Measurements from ENCODE around the gene SGIP1.
"Not testable (repeated sequence)": the region's sequence is repeated elsewhere in the genome, so short reads cannot be mapped to it uniquely, and the experiment has no call there.

The SGIP1 gene

DNA sequence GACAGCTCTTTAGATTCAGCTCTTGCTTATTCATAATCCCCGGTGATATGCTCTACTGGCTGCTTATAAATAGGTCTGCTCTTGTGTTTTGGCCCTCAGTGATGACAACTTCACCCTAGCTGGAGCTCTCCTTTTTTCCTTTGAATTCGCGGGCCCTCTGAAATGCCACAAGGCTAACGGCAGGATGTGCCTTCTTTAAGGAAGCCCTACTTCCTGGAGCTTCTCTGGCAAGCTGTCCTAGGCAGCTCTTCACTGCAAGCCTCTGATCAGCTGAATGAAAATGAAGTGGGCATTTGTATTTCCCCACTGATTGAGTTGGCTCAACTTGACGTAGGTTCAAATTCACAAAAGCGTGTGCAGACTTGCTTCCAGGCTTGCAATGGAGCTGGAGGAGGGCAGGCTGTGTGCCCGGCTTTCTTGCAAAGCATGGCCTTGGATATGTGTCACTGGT, 22.2 kb downstream of the SGIP1 start:
- no peak for DNase-seq

GRCh38 chr1:66557157-66557556, 23.2 kb downstream of the SGIP1 start:
- no peak for DNase-seq

DNA sequence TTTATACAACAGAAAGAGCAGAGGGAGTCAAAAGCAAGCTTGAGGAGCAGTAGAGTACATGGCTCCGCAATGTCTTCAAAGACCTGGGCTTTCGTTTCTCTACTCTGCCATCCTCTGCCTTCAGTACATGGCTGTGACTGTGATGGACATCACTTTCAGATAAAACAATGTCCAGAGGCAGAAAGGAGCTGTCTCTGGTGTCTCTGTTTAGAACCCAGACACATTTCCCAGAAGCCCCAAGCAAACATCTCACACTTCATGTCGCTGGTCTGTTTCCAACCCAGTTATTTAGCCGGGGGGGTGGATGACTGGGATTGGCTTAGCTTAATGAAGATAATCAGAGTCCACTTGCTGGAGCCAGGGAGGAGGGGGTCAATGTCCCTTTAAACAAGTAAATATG, 25.6 kb downstream of the SGIP1 start:
- DNase-seq, result no peak

DNA sequence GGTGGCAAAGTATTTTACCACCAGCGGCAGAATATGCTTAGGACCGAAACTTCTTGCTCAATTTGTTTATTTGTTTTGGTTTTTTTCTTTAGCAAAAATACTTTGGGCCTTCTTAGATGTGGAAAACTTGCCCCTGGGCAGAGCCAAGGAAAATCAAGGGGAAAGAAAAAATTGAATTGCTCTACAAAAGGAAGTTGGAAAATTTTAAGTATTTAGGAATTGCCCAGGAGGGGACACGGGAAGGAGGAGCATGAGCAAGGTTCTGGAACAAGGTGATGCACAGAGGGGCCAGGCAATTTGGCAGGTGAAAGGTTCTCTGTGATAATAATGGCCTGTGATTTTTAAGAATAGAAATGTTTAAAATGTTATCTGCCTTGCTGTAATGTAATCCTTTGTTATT, 28.6 kb downstream of the SGIP1 start:
- DNase-seq, result no peak

DNA sequence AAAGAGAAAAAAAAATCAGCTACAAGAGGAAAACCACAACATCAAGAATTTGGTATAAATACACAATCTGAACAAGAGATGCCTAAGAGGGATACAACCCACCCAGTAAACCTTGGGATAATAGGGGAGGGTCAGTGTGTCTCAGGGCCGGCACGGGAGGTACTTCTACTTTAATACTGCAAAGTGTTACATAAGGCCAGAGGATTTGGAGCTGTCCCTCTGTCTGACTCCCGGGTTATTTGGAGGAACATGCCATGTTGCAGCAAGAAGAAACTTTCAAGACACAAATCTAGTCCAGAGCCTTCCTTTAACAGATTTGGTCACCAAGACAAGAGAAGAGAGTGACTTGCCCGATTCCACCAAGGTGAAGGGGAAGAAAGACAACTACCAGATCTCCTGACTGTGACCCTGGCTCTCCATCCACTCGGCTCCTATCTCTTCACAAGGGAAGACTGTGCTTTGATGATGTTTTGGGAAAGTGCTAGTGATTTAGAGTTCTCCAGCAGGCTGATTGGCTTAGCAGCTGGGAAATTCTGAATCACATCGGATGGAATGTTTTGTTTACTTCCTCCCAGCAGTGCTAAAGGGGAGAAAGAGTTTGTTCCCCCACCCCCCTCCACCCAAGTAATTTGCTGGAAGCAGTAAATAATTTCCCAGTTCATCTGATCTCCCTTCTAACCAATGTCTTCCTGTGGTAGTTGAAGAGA, 29.3 kb downstream of the SGIP1 start:
- no peak for DNase-seq

GRCh38 chr1:66563941-66564630, 30.1 kb downstream of the SGIP1 start:
- no peak for DNase-seq

- no peak for DNase-seq
These were observed 36.2 kb downstream of the SGIP1 start for GRCh38 chr1:66570196-66570595.

GRCh38 chr1:66571789-66572188, 37.8 kb downstream of the SGIP1 start:
- DNase-seq, result no peak

- no peak for DNase-seq
These were observed 41.8 kb downstream of the SGIP1 start for GRCh38 chr1:66575739-66576138.

GRCh38 chr1:66576645-66577044, 42.7 kb downstream of the SGIP1 start:
- no peak for DNase-seq

DNA sequence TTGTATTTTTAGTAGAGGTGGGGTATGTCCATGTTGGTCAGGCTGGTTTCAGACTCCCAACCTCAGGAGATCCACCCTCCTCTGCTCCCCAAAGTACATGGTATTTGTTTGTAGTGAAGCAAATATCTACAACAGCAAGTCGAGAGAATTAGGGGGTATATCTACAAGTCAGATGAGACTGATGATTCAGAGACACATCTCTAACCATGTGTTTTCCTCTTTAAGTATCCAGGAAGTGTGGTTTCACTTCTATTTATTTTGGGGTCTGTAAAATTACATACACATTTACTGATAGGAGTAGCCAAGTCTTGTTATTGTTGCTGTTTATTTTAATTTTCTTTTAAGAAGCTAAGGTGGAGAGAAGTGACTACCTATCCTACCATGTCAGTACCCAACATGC, 44.9 kb downstream of the SGIP1 start:
- no peak for DNase-seq

- no peak for DNase-seq
These were observed 46.1 kb downstream of the SGIP1 start for GRCh38 chr1:66580081-66580480.

GRCh38 chr1:66583021-66583420, 49.1 kb downstream of the SGIP1 start:
- DNase-seq, result no peak

- no peak for DNase-seq
These were observed 51.0 kb downstream of the SGIP1 start for GRCh38 chr1:66585002-66585401.

DNA sequence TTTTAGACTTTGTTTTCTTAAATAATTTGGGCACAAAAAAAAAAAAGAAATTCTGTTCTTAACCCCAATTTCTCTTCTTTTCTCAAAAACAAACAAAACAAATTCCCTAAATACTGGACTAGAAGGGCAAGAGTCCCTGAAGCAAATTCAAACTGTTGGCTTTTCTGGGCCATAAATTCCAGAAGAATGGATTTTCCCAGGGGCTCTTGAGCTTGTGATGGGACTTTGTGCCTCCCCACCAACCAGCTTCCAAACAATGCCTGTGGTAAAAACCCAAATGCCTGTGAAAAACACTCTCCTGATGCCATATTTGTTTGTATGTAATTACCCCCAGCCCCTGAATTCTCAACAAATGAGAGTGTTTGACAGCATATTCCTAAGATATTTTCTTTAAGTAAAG, 55.4 kb downstream of the SGIP1 start:
- no peak for DNase-seq

DNA sequence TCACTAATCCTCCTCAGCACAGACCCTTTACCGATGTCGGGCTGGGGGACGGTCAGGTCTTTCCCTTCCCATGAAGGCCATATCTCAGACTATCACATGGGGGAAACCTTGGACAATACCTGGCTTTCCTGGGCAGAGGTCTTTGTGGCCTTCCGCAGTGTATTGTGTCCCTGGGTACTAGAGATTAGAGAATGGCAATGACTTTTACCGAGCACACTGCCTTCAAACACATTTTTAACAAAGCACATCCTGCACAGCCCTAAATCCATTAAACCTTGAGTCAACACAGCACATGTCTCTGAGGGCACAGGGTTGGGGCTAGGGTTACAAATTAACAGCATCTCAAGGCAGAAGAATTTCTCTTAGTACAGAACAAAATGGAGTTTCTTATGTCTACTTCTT, 58.2 kb downstream of the SGIP1 start:
- not testable (repeated sequence) for DNase-seq

GRCh38 chr1:66596191-66596590, 62.2 kb downstream of the SGIP1 start:
- DNase-seq, result no peak

- DNase-seq, result no peak
These were observed 63.5 kb downstream of the SGIP1 start for GRCh38 chr1:66597500-66597899.

GRCh38 chr1:66598670-66599069, 64.7 kb downstream of the SGIP1 start:
- DNase-seq, result no peak

DNA sequence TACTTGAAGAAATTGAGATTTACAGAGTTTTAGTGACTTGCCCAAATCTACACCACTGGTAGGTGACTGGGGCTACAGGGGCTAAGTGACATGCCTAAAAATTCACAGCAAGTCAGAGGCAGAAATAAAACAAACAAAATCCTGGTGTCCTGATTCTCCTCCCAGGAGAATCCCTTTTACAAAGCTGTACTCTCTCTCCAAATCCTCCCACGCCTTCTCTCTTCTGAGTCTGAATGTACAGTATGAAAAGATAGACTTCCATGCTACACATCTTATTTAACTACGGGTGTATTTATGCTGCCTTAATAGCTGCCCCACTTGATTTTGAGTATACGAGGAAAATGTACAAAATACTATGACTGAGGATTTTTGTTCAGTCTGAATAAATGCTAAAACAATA, 65.4 kb downstream of the SGIP1 start:
- DNase-seq, result no peak

DNA sequence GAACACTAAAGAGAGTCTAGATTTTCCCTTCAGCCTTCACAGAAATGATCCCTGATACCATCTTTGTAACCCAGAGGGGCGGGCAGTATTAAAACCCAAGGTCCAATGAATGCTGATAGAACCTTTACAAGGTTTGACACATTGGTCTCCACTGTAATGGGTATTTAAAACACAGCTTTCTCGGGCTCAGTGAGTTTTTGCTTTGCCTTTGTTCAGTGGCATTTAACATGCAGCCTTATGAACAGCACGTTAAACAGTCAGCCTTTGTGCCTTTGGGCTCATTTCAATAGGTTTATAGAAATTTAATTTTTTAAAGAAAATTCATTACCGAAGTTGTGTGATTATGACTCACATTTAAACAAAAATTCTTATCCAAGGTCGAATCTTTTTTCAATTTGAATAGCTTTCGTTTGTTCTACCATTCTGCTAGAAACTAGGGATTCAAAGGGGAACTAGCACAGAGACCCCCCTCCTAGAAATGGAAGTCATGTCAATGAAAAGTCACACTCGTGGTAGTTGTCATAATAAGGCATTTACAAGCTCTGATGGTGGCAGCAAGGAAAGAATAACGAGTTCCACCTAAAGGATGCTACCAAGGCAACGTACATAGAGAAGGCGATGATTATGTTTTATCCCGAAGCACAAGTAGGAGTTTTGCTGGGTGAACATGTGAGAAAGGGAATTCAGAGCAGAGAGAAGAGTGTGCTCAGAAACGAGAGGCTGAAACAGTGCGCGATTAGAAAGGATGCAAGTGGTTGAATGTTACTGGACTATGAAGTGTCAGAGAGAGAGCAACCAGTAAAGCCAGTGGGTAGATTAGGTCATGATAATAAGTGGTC, 66.2 kb downstream of the SGIP1 start:
- no peak for DNase-seq

DNA sequence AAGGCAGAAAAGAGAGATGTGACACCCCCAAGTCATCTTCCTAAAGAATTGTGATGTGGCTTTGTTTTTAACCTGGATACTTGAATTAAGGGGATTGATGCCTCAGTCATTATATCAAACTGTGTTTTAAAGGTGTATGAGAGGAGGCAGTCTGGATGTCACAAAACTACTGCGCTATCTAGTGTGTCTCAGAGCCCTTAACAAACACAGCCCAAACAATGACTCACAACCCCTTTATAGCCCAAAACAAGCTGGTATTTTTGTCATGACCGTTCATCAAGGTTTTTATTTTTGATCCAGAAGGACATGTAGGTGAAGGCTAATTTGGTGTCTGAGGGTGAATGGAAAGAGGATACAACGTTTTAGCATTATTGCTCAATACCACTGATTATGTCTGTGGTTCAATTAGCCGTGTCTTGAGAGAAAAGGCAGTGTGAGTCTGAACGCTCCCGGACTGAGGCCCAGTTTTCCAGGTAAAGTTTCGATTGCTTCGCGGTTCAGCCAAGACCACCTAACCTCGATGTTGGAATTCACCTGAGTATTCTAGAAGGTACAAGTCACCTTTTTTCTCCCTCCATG, 71.6 kb downstream of the SGIP1 start:
- no peak for DNase-seq

- no peak for DNase-seq
These were observed 72.6 kb downstream of the SGIP1 start for GRCh38 chr1:66606362-66607065.
